WTC11 (cell line): ENCODE measurements around the gene WDR75. TPM values are rescaled to one million over a fixed set of nuclear protein-coding genes. Genes with fewer than 3 reads are reported as not detected.

Experiments used
- ATAC-seq: fragments of 200-7000 bp; cut with Tn5 transposase; 2 replicates; pipeline ENCODE4 v1.10.0; 2021; ENCODE audit warnings: mild to moderate bottlenecking, moderate library complexity
- CTCF ChIA-PET: fragments of 300-600 bp; sonication (Branson Sonifier 250); formaldehyde crosslinking; loops from one replicate; lab custom pipeline; 2021; ENCODE audit warnings: antibody characterized with exemption; lab: Charles Lee
- POLR2A ChIA-PET: fragments of 350-600 bp; sonication (Branson Sonifier 250); formaldehyde crosslinking; loops from one replicate; lab custom pipeline; 2021; ENCODE audit warnings: antibody characterized with exemption; lab: Charles Lee
- DNase-seq: peaks from one replicate; pipeline ENCODE4 v3.0.0; 2021; ENCODE audit warnings: low spot score
- H3K27ac Mint-ChIP-seq: 2 replicates; pipeline ENCODE4 v1.8.0; 2021; ENCODE audit warnings: mixed read lengths
- H3K27me3 Mint-ChIP-seq: 2 replicates; pipeline ENCODE4 v1.8.0; 2021; ENCODE audit warnings: low read depth, mild to moderate bottlenecking, moderate library complexity, mixed read lengths
- H3K36me3 Mint-ChIP-seq: 2 replicates; pipeline ENCODE4 v1.8.0; 2021; ENCODE audit warnings: mixed read lengths
- H3K4me1 Mint-ChIP-seq: 2 replicates; pipeline ENCODE4 v1.8.0; 2022; ENCODE audit warnings: mixed read lengths
- H3K4me3 Mint-ChIP-seq: 2 replicates; pipeline ENCODE4 v1.8.0; 2021; ENCODE audit warnings: mild to moderate bottlenecking, moderate library complexity, mixed read lengths
- H3K9me3 Mint-ChIP-seq: 2 replicates; pipeline ENCODE4 v1.8.0; 2021; ENCODE audit warnings: mixed read lengths
- CREM ChIP-seq: sonication (generic); formaldehyde crosslinking; IDR thresholded peaks from 2 replicates; pipeline ENCODE4 v1.8.1; 2022; ENCODE audit warnings: mild to moderate bottlenecking, missing genetic modification reagents, moderate library complexity
- FOXK1 ChIP-seq: sonication (generic); formaldehyde crosslinking; IDR thresholded peaks from 2 replicates; pipeline ENCODE4 v1.8.0; 2022; ENCODE audit warnings: mild to moderate bottlenecking, moderate library complexity, missing genetic modification reagents
- GTF2I ChIP-seq: fragments of 250-450 bp; sonication (Bioruptor Pico); conservative IDR thresholded peaks from 2 replicates; pipeline ENCODE4 v1.4.0; 2021; ENCODE audit warnings: mild to moderate bottlenecking
- IRF1 ChIP-seq: sonication (generic); formaldehyde crosslinking; IDR thresholded peaks from 2 replicates; pipeline ENCODE4 v1.8.0; 2023; ENCODE audit warnings: missing genetic modification reagents
- MLX ChIP-seq: sonication (generic); formaldehyde crosslinking; IDR thresholded peaks from 2 replicates; pipeline ENCODE4 v1.8.1; 2023; ENCODE audit warnings: mild to moderate bottlenecking, missing genetic modification reagents, moderate library complexity
- MXD4 ChIP-seq: fragments of 250-450 bp; sonication (Bioruptor Pico); IDR thresholded peaks from 2 replicates; pipeline ENCODE4 v1.8.0; 2021; ENCODE audit warnings: mild to moderate bottlenecking, moderate library complexity, borderline replicate concordance
- NR3C1 ChIP-seq: sonication (generic); formaldehyde crosslinking; conservative IDR thresholded peaks from 2 replicates; pipeline ENCODE4 v1.8.1; 2023; ENCODE audit warnings: low read depth, mild to moderate bottlenecking, missing genetic modification reagents
- PRDM15 ChIP-seq: sonication (generic); formaldehyde crosslinking; IDR thresholded peaks from 2 replicates; pipeline ENCODE4 v1.8.0; 2022; ENCODE audit warnings: missing genetic modification reagents
- PRRX2 ChIP-seq: fragments of 250-450 bp; sonication (Bioruptor Pico); IDR thresholded peaks from 2 replicates; pipeline ENCODE4 v1.8.0; 2021; ENCODE audit warnings: mild to moderate bottlenecking
- ZBTB21 ChIP-seq: sonication (generic); formaldehyde crosslinking; IDR thresholded peaks from 2 replicates; pipeline ENCODE4 v1.8.1; 2023; ENCODE audit warnings: mild to moderate bottlenecking, missing genetic modification reagents, borderline replicate concordance
- ZNF121 ChIP-seq: sonication (generic); formaldehyde crosslinking; IDR thresholded peaks from 2 replicates; pipeline ENCODE4 v1.8.0; 2023; ENCODE audit warnings: missing genetic modification reagents
- ZNF396 ChIP-seq: fragments of 250-450 bp; sonication (Bioruptor Pico); IDR thresholded peaks from 2 replicates; pipeline ENCODE4 v1.8.0; 2021; ENCODE audit warnings: mild to moderate bottlenecking, moderate library complexity, borderline replicate concordance
- ZNF512 ChIP-seq: sonication (generic); formaldehyde crosslinking; IDR thresholded peaks from 2 replicates; pipeline ENCODE4 v1.8.1; 2022; ENCODE audit warnings: missing genetic modification reagents, borderline replicate concordance
- total RNA-seq: library from RNA; stranded (reverse); gene quantifications from 3 replicates; pipeline ENCODE4 v1.2.3, GENCODE V29; 2021
- TF ChIP-seq, protein P1 (sequence below): sonication (generic); formaldehyde crosslinking; conservative IDR thresholded peaks from 2 replicates; pipeline ENCODE4 v1.8.1; 2022; ENCODE audit warnings: mild to moderate bottlenecking, missing genetic modification reagents
- TF ChIP-seq, protein P2 (sequence below): fragments of 250-450 bp; sonication (Bioruptor Pico); IDR thresholded peaks from 2 replicates; pipeline ENCODE4 v1.9.0; 2021; ENCODE audit warnings: mild to moderate bottlenecking, borderline replicate concordance

The WDR75 gene
- total RNA-seq, 1 experiment from 2014 or later = 68.3 TPM

GRCh38 chr2:189506514-189506976 lies 65.3 kb downstream of the WDR75 start (continued):
- TF ChIP-seq ZNF512 (CRISPR knock-in tag) (no peak), NR3C1 (CRISPR knock-in tag) (no peak), MXD4 (CRISPR knock-in tag) (no peak), PRRX2 (CRISPR knock-in tag) (no peak), MLX (CRISPR knock-in tag) (no peak), IRF1 (CRISPR knock-in tag) (no peak)
- TF ChIP-seq, protein P1, sequence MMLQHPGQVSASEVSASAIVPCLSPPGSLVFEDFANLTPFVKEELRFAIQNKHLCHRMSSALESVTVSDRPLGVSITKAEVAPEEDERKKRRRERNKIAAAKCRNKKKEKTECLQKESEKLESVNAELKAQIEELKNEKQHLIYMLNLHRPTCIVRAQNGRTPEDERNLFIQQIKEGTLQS = no peak
- TF ChIP-seq, protein P2, sequence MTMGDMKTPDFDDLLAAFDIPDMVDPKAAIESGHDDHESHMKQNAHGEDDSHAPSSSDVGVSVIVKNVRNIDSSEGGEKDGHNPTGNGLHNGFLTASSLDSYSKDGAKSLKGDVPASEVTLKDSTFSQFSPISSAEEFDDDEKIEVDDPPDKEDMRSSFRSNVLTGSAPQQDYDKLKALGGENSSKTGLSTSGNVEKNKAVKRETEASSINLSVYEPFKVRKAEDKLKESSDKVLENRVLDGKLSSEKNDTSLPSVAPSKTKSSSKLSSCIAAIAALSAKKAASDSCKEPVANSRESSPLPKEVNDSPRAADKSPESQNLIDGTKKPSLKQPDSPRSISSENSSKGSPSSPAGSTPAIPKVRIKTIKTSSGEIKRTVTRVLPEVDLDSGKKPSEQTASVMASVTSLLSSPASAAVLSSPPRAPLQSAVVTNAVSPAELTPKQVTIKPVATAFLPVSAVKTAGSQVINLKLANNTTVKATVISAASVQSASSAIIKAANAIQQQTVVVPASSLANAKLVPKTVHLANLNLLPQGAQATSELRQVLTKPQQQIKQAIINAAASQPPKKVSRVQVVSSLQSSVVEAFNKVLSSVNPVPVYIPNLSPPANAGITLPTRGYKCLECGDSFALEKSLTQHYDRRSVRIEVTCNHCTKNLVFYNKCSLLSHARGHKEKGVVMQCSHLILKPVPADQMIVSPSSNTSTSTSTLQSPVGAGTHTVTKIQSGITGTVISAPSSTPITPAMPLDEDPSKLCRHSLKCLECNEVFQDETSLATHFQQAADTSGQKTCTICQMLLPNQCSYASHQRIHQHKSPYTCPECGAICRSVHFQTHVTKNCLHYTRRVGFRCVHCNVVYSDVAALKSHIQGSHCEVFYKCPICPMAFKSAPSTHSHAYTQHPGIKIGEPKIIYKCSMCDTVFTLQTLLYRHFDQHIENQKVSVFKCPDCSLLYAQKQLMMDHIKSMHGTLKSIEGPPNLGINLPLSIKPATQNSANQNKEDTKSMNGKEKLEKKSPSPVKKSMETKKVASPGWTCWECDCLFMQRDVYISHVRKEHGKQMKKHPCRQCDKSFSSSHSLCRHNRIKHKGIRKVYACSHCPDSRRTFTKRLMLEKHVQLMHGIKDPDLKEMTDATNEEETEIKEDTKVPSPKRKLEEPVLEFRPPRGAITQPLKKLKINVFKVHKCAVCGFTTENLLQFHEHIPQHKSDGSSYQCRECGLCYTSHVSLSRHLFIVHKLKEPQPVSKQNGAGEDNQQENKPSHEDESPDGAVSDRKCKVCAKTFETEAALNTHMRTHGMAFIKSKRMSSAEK = no peak

DNA sequence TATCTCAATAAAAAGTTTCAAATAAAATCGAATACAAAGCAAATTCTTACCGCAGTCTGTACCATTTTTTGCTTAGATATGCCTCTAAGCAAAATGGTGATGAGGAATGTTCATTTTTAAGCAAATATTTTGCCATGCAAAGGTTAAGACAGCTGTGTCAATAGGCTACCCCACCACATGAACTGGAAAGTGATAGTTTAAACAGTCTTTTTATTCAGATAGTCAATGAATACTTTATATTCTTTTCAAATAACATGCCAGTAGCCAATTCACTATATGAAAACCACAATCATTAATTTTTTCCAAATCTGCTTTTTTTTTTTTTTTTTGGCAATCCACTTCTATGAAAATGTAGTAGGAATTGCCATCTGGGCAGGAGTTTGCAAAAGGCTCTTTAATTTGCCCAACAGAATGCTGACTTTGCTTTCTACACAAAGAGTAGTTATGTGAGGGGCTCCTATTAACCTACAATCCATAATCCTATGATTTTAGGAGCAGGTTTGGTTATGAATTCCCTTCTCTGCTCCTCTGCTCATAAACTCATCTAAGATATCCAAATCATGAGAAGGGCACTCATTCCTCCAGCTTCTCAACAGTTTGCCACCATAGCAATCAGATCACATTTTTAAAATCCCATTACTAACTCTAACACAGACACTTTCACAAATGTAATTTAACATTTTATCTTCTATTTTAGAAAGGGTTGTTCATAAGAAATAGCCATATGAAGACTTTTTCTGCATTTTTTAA lies 70.1 kb downstream of the WDR75 start:
- Mint-ChIP-seq H3K4me1 (no peaks in the 10 kb centered on the region), H3K9me3 (peaks cover 23% of the 10 kb centered on the region), H3K4me3 (no peak overlapping the region), H3K36me3 (no peaks in the 10 kb centered on the region; the same call in 1 of the 2 replicates), H3K27me3 (no peaks in the 10 kb centered on the region), H3K27ac (no peak overlapping the region)
- ATAC-seq = no peak
- TF ChIP-seq ZNF396 (CRISPR knock-in tag) = no peak
- no peak for TF ChIP-seq ZBTB21
- TF ChIP-seq CREM (CRISPR knock-in tag) = no peak
- TF ChIP-seq FOXK1 (CRISPR knock-in tag) = no peak
- ChIA-PET POLR2A (no interaction called here), CTCF (no interaction called here)
- no peak for DNase-seq

- Mint-ChIP-seq H3K4me3 (no peak overlapping the region), H3K27me3 (no peaks in the 10 kb centered on the region), H3K4me1 (no peaks in the 10 kb centered on the region)
These were observed 70.7 kb downstream of the WDR75 start for GRCh38 chr2:189511960-189512319.

More at GRCh38 chr2:189511960-189512319, 70.7 kb downstream of the WDR75 start:
- ChIA-PET CTCF (no interaction called here), POLR2A (no interaction called here)
- TF ChIP-seq PRDM15 (CRISPR knock-in tag) = no peak
- no peak for TF ChIP-seq GTF2I (CRISPR knock-in tag)
- TF ChIP-seq ZNF121 = no peak
- DNase-seq = no peak
- no peaks in the 10 kb centered on the region; the same call in 1 of the 2 replicates for H3K36me3 Mint-ChIP-seq
- no peak overlapping the region for H3K27ac Mint-ChIP-seq
- ATAC-seq = no peak
- H3K9me3 Mint-ChIP-seq = peaks cover 23% of the 10 kb centered on the region
